SIG-M5 (cell line): ENCODE measurements around the gene ADD1.
A peak's percentile ranks its signal among the peaks of the same experiment; 100 is the strongest.
"Not testable (repeated sequence)": the region's sequence is repeated elsewhere in the genome, so short reads cannot be mapped to it uniquely, and the experiment has no call there.

Experiments
- DNase-seq: peaks from one replicate; lab custom pipeline; 2025; lab: John Stamatoyannopoulos, UW

Gene ADD1

DNA sequence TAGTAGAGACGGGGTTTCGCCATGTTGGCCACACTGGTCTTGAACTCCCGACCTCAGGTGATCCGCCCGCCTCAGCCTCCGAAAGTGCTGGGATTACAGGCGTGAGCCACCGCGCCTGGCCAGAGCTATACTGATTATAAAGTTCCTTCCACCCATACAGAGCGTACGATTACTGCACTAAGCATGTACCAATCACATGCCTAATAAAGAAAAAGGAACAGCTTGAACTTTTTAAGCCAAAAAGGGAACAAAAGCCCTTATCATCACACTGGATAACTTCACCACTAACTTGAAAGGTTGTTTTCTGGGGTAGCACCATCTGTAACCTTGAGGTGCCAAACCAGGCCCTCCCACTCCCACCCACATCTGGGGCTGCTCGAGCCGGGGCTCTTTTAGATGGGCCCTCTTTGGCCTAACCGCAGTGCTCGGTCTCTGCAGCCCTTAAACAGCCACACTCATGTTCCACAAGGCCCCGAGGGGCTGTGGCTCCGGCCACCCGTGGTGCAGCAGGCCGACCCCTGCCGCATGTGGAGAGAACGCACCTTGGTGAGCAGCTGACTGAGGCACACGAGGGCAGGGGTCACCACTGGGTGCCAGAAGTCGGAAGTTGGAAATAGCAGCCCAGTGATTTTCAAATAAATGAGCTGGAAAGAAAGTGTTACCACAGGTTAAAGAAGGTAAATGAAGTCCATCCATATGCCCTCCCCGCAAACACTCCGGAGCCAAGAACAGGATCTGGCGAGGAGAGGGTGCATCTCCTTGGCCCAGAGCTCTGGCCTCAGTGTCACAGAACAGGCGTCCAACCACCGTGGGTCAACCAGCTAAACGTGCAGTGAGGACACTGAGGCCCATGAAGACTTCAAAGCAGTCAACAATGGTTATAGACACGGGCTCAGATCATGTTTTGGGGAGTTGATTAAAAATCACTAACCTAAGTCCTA, 101.2 kb downstream of the ADD1 start:
- DNase-seq: no peak

GRCh38 chr4:2945619-2946604, 102.3 kb downstream of the ADD1 start:
- not testable (repeated sequence) for DNase-seq

DNA sequence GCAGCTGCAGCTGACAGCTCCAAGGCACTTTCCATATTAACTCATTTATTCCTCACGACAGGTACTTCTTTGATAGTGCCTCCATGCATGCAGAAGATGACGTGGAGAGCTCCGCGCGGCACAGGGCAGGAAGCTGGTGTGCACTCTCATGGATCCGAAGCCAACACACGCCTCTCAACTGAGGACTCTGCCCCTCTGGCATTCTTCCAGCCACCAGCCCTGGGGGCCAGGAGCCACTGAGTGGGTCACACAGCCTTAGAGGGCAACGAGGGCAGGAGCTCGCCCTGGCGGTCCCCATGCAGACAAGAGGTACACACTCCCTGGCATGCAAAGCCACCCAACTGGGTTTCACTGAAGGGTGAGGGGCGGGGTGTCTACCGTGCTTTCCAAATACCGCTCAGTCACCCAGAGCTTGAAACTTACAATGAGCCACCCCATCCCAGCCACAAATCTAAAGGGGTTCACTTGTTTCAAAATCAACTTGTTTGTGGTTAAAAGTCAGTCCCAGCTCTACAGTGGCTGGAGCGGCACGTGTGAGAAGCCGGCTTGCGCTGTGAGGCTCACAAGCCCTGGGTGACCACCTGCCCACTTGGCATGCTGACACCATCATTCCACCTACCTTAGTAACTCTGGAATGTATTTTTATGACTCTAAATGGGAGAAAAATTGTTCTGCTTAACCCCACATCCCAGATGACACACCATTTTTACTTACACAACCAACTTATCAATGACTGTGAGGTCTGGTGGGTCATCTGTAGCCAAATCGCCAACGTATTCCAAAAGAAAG, 103.4 kb downstream of the ADD1 start:
- DNase-seq: no peak

- DNase-seq: no peak
Measured at GRCh38 chr4:2947926-2948325, 104.3 kb downstream of the ADD1 start.

GRCh38 chr4:2948895-2949781, 105.5 kb downstream of the ADD1 start:
- DNase-seq: no peak

GRCh38 chr4:2949782-2950125, 106.1 kb downstream of the ADD1 start:
- no peak for DNase-seq

DNA sequence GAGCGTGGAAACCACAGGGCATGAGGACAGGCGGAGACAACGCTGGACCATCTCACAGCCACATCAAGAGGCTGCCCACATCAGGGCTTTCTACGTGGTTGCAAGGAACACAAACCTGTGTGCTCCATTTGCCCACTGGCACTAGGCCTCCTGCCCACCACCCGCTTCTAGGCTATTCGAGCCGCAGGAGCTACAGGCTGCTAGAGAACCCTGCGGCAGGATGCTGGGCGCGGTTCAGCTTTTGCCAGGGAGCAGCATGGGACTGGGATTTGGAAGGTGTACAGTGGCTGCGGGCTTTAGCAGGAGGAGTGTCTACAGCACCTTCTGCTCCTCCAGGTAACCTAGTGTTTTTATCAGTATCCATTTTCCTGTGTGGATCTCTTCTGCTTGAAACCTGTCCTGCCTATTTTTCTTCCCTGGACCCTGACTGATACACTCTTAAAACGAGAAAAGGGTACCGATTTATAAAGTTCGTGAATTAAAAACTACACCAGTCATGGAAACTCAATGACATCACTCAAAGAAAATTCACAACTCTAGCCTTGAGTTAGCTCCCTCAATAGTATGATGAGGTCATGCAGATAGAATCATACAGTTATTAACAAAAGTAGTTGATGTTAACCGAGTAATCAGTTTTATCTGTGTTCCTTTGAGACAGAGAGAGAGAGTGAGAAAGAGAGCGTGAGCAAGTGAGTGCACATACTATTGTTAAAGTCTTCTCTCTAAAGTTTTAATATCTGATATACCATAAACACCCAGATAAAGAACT, 106.8 kb downstream of the ADD1 start:
- no peak for DNase-seq

DNA sequence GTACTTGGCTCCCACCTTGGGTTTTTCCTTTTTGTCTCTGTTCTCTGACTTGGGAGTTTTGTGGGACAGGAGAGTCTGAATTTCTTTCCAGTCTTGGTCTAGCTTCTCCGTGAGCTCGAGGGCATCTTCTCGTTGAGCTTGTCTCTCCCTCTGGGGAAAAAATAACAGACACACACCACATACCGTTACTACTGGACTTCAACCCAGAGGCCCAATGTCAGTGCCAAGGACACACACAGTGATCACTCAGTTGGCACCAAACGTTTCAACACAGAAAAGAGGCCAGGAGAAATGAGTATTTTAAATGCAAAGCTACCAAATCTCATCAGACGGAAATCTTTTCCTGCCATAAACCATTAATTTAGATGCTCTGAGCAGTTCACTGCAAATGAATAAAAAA, 109.9 kb downstream of the ADD1 start:
- DNase-seq: no peak

DNA sequence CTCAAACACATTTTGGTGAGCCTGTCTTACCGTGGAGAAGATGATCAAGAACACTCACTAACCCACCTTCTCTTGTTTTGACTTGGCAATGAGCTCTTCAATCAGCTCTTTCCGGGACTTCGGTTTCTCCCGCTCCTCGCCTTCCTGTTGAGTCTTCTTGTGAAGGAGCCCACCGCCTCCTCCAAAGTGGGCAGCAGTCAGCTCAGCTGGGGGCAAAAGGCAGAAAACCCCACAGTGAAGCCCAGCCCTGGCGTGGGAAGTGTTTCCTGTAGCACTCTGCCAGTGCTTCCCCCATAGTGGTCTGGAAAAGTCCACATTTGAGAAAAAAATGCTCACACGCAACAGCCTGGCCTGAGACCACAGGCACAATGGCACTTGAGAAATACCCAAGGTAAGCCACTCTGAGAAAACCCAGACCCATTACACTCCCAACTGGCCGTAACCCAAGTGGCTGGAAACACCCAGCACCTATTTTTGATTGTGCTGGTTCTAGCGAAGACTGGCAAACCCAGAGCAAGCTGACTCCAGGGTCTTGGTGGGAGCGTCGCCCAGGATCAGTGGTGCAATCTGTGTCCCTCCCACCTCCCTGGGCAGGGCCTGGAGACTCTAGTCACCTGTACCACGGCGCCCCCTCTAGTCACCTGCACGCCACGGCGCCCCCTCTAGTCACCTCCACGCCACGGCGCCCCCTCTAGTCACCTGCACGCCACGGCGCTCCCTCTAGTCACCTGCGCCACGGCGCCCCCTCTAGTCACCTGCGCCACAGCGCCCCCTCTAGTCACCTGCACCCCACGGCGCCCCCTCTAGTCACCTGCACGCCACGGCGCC, 110.9 kb downstream of the ADD1 start:
- DNase-seq: no peak

DNA sequence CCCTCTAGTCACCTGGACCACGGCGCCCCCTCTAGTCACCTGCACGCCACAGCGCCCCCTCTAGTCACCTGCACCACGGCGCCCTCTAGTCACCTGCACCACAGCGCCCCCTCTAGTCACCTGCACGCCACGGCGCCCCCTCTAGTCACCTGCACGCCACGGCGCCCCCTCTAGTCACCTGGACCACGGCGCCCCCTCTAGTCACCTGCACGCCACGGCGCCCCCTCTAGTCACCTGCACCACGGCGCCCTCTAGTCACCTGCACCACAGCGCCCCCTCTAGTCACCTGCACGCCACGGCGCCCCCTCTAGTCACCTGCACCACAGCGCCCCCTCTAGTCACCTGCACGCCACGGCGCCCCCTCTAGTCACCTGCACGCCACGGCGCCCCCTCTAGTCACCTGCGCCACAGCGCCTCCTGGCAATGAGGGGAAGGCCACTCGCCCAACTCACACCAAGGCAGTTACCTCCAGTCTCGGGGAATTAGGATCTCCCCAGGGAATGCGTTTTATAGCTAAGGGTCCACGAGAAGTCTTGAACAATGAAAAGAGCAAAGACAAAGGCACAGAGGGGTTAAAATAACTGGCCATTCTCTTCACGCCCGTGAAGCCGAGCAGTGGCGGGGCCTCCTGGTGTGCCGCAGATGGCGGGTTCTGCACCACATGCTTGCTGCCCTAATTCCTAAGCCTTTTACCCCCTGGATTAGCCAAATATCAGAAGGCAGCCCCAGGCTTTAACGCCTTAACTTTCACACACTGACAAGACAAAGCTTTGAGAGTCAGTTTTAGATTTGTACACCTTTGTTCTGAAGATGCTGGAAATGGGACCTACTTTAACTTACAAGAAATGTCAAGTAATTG, 111.8 kb downstream of the ADD1 start:
- not testable (repeated sequence) for DNase-seq

- no peak for DNase-seq
Measured at GRCh38 chr4:2958446-2958845, 114.8 kb downstream of the ADD1 start.

DNA sequence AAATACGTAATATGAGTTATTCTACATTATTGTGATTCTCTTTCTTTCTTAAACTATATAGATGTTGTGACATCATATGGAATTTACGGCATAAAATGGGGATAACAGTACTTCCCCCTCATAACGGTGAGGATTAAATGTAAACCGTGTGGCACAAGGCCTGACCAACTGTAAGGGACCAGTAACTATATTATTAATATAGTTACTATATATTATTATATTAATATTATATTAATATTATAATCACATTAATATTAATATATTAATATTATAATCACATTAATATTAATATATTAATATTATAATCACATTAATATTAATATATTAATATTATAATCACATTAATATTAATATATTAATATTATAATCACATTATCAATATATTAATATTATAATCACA, 116.8 kb downstream of the ADD1 start:
- not testable (repeated sequence) for DNase-seq

GRCh38 chr4:2961421-2961810, 117.8 kb downstream of the ADD1 start:
- no peak for DNase-seq

DNA sequence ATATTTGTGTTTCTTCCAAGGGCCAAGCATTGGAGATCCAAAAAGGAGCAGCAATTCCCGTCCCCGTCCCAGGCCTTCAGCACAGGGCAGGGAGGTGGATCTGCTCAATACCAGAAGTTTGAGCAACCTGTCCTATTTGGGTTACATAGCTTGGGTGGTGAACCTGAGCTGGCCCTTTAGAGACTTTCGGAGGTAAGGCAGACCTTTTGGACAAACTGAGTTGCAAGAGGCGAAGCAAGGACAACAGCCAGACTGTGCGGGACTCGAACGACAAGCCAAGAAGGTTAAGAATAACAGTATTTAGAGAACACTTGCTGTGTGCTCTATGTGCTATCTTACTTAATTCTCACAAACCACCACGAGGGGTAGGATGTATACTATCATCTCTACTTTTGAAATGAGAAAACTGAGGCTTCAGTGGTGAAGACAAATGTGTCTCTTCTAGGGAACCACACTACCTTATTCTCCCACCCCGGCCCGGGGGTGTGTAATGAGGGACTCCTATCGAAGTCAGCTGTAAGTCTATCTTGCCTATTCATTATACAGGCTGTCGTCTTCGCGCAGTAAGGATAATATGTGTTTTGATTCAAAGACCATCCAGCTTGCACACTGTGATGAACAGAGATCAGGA, 118.3 kb downstream of the ADD1 start:
- DNase-seq: no peak

DNA sequence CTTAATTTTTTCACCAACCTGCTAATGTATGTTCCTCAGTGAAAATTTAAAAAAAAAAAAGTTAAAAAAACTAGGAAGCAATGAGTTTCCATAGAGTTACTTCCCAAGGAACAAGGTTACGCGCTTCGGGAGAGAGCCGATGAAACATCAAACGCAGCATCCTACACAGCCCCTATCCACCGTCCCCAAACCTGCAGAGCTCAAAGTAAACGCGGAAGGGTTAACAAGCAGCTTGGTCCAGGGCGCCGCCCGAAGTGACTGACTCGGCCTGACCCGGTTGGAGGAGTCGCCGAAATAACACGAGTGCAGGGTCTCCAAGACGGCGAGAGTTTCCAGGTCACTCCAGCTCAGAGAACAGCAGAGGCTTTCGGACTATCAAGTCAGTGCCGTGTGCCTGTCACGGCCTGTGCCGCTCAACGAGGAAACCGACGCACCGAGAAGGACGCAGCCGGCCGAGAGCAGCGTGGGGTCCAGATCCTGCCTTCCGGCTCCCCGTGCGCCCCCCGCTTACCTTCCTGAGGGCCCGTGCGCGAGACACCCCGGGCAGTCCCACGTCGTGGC, 119.0 kb downstream of the ADD1 start:
- no peak for DNase-seq

DNA sequence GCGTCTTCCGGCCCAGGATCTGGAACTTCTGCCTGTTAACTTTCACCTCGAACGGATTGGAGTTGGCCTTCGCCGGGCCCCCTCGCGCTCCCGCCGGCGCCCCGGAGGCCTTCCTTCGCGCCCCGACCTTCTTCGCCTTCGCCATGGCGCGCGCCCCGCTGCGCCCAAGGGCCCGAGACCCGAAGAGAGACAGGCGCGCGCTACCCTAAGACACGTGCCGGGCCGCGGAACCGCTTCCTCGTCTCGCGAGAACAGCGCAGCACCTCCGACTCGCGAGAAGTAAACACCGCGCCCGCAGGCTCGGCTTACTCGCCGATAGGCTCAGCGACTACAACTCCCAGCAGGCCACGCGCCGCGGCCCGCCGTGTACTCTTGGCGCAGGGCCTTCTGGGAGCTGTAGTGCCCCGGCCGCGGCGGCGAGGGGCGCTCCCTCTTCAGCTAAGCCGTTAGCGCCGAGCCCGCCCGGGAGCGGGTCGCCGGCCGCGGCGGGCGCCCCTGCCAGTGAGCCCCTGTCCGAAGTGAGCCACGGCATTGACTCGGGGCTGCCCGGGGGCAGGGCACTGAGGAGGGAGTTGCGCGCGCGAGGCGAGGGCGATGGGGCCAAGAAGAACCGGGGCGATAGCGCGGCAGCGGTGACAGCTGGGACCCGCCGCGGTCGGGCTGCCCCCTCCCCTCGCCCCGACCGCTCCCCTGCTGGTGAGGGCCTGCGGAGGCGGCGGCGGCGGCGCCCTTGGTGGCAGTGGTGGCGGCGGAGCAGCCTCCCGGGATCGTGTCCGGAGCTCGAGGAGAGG, 119.7 kb downstream of the ADD1 start, which contains the start of the genes GRK4 and NOP14:
Gene GRK4, plus strand, starts transcription at position 397 of the 791 bp plus-strand sequence. CDS start 500 bp downstream, outside the sequence.
Gene NOP14, minus strand, starts transcription at position 232 of the 791 bp plus-strand sequence. Its CDS starts 87 bp downstream, at position 145.
- peak; percentile 71 for DNase-seq
